COR-L47 (cell line): ENCODE data around the gene PLEKHG4.

ENCODE experiments used
- DNase-seq: peaks from one replicate; lab custom pipeline; 2025; lab: John Stamatoyannopoulos, UW

PLEKHG4 gene

DNA sequence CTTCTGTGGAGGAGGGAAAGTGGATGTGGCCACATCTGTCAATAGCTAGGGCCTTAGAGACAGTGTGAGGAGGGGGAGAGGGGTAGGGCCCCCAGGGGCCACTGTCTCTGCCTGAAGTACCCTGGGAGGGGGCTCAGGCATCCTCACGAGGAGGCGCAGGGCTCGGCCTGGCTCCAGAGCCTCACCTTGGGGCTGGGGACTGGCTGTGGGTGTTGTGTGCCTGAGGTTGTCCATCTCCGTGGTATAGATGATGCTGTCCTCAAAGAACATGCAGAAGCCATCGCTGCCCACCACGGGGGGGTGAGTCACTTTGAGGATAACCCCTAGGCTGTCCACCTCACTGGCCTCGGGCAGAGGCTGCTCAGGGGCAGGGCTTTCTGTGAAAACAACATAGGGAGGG, 12.1 kb downstream of the PLEKHG4 start:
- DNase-seq = no peak

DNA sequence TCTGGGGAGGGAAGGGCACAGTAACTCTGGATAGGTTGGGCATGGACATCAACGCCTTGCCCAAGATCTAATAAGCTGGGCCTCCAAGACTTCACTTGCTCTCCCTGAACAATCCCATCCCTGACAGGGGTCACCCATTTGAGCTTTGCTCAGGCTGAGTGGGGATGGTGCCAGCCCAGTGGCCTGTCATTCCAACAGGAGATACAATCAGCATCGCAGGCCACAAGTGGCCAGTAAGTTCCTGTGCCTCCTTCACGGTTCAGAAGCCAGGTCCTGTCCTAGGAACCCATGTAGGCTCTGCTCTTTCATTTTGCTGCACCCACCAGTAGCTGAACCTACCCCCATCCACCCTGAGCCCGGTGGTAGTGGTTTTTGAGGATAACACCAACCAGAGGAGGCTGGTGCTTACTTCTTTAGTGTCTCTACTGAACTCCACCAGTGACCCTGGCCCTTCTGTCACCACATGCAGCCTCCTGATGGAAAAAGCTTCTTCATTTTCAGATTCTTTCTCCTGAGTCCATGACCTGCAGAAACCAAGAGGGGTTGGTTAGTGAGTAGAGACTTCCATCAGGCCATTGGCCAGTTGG, 14.9 kb downstream of the PLEKHG4 start:
- DNase-seq = no peak

DNA sequence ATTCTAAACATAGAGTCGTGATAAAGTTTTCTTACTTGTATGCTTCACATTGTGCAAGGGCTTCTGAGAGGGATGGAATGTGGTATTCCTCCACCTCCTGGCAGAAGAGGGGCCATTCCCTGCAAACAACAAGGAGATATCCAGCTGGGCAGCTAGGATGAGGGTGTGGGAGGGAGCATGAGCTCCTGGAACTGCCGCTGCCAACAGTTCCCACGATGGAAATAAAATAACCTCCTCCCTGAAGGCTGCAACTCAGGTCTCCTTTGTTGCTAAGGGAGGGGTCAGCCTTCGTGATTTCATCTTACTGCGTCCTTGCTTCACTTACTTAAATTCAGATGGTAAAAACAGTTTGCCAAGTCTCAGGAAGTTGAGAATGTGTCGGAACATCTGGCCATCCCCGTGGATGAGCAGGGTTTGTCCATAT, 15.6 kb downstream of the PLEKHG4 start:
- no peak for DNase-seq

- DNase-seq = no peak
Measured at GRCh38 chr16:67296420-67296819, 17.1 kb downstream of the PLEKHG4 start.

GRCh38 chr16:67298277-67298676, 18.9 kb downstream of the PLEKHG4 start:
- DNase-seq = no peak

DNA sequence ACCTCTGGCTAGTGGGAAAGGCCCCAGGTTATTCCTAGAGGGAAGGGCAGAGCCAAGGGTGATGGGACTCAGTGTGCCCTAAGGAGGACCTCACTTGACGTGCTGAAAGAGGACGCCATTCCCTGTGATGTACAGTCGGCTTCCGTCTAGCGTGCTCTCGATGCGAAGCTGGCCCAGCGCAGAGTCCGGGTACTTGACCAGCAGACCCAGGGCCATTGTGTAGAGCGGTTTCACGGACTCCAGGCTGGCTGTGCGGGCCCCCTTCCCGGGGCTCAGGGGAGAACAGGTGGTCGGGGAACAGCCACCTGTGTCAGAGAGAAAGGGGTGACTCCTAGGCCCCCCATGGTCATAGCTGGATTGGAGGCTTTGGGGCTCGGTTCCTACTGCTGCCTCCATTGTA, 19.9 kb downstream of the PLEKHG4 start:
- no peak for DNase-seq

GRCh38 chr16:67301080-67301782, 21.9 kb downstream of the PLEKHG4 start:
- DNase-seq = no peak

DNA sequence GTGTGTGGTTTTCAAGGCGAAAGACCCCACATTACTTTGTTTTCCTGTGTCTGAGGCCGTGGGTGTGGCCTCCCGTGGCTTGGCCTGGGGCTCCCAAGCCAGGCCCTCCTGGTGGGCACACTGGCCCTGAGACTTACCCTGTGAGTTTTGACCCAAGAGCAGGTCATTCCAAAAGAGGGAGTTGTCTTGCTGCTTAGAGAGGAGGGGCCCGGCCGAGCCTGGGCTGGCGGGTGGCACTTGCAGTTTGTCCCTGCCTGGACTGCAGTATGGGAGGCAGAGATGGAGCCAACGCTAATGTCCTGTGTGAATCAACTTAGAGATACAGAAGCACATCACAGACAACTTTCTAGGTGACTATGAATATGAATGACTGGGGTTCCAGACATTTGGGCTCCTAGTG, 22.7 kb downstream of the PLEKHG4 start:
- DNase-seq = no peak

GRCh38 chr16:67302970-67303369, 23.6 kb downstream of the PLEKHG4 start:
- no peak for DNase-seq

- no peak for DNase-seq
Measured at GRCh38 chr16:67304020-67304419, 24.7 kb downstream of the PLEKHG4 start.

GRCh38 chr16:67305216-67306071, 26.1 kb downstream of the PLEKHG4 start:
- DNase-seq = no peak

GRCh38 chr16:67310561-67310960, 31.2 kb downstream of the PLEKHG4 start:
- DNase-seq = no peak

GRCh38 chr16:67311607-67312488, 32.5 kb downstream of the PLEKHG4 start:
- no peak for DNase-seq

- DNase-seq = no peak
Measured at GRCh38 chr16:67312719-67313118, 33.4 kb downstream of the PLEKHG4 start.

DNA sequence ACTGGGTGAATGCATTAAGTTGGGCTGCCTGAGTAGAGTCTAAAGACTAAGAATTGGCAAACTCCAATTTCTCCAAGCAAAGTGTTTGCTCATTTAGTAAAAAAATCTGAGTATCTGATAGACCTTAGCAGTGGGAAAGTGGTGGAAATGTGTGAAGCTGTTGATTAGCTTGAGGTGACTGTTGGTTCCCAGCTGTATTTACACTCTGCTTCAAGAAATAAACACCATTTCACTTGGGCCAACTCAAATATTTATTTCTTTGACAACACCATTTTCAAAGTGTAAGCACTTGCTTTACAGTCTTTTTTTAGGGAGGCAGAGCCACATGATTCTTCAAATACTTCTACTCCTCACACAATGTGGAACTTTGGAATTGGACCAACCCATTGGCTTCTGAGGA, 38.5 kb downstream of the PLEKHG4 start:
- DNase-seq = no peak

- DNase-seq = no peak
Measured at GRCh38 chr16:67326115-67326471, 46.8 kb downstream of the PLEKHG4 start.

DNA sequence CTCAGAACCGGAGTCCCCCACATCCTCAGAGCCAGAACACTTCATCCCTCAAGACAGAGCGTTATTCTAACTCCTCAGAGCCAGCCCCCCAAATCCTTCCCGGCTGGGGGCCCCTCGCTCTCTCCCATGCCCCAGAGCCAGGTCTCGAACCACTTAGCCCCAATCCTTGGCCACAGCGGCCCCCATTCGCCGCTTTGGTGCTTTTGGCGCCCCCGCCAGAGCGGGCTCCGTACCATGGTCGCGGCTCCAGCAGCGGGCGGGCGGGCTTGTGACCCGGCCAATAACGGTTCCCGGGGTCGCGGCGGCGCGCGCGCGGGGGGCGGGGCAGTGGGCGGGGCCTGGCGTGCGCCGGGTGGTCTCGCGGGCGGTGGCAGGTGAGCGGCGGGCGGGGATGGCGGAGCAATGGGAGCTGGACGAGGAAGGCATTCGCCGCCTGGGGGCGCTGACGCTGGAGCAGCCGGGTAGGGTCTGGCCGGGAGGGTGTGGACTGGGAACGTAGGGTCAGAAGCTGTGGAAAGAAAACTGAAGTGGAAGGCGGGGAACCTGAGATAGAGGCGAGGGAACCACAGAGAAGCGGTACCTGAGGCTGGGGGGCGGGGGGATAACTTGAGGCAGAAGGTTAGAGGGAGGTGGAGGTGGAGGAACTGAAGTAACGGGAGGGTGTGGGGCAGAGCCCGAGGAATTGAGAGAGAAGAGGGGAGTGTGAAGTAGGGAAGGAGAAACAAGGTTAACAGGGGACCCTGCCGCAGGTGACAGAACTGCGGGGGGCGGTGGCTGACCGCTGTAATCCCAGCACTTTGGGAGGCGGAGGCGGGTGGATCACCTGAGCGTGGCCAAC, 47.4 kb downstream of the PLEKHG4 start, which contains the start of the genes KCTD19 and LRRC36:
KCTD19 (minus strand) TSS at position 270 of the 838 bp plus-strand sequence; CDS start at position 236, 34 bp downstream.
LRRC36 (plus strand) TSS at position 344 of the 838 bp plus-strand sequence; CDS start at position 392, 48 bp downstream.
- DNase-seq = no peak

DNA sequence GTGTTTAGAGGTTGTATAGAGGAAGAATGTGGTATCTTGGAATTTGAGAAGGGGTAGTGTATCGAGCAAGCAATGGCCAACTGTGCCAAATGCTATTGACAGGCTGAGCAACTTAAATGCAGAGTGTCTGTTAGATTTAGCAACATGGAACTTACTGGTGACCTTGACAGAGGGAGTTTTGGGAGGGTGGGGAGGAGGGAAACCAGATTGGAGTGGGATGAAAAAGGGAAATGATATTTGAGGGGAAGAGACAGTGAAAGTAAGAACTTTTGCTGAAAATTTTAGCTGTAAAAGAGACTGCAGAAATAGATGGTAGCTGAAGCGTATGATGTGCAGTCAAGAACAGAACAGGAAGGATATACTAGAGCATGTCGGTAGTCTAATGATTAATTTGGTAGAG, 48.4 kb downstream of the PLEKHG4 start:
- no peak for DNase-seq

GRCh38 chr16:67329901-67330300, 50.6 kb downstream of the PLEKHG4 start:
- DNase-seq = no peak

DNA sequence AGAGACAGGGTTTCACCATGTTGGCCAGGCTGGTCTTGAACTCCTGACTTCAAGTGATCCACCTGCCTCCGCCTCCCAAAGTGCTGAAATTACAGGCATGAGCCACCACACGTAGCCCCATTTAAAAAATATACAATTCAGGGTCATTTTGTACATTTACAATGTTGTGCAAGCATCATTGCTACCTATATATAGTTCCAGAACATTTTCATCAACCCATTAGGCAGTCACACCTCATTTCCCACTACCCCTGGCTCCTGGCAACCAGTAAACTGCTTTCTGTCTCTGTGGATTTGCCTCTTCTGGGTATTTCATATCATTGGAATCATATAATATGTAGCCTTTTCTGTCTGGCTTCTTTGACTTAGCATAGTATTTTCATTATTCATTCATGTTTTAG, 54.0 kb downstream of the PLEKHG4 start:
- no peak for DNase-seq

GRCh38 chr16:67336116-67336515, 56.8 kb downstream of the PLEKHG4 start:
- no peak for DNase-seq
